ENCODE results near the gene HCRT.
"Not testable (repeated sequence)": the region's sequence is repeated elsewhere in the genome, so short reads cannot be mapped to it uniquely, and the experiment has no call there.

Gene HCRT

GRCh38 chr17:42146911-42147607 lies 38.2 kb downstream of the HCRT start:
- no peaks in the 10 kb centered on the region for H3K9me3 ChIP-seq (ENCODE audit: control insufficient read depth in 5 of 5, low read length in 5 of 5)
- peaks cover 0 to 32% (median 25%) of the 10 kb centered on the region in 5 donors for H3K36me3 ChIP-seq (ENCODE audit: control insufficient read depth in 5 of 5, insufficient read depth in 5 of 5, low read length in 5 of 5)
- no peak overlapping the region for H3K4me3 ChIP-seq (ENCODE audit: low read depth in 1 of 5, low read length in 5 of 5)
- H3K27ac ChIP-seq (ENCODE audit: low read depth, low read length), result no peak overlapping the region
- peaks cover 0 to 30% (median 23%) of the 10 kb centered on the region in 5 donors for H3K4me1 ChIP-seq (ENCODE audit: control insufficient read depth in 5 of 5, insufficient read depth in 5 of 5, low read length in 5 of 5)
- no peaks in the 10 kb centered on the region for H3K27me3 ChIP-seq (ENCODE audit: control insufficient read depth in 5 of 5, insufficient read depth in 4 of 5, low read length in 5 of 5)
- H3K9ac ChIP-seq (ENCODE audit: low read length in 5 of 5), result peak overlapping the region in 1 of 5 donors; percentile 49

GRCh38 chr17:42143138-42143537 lies 42.1 kb downstream of the HCRT start:
- Histone ChIP-seq H3K36me3 (ENCODE audit: control insufficient read depth in 5 of 5, insufficient read depth in 5 of 5, low read length in 5 of 5) (peaks cover 0 to 33% (median 21%) of the 10 kb centered on the region in 5 donors), H3K9ac (ENCODE audit: low read length in 5 of 5) (peak overlapping the region in 1 of 5 donors; percentile 11), H3K4me1 (ENCODE audit: control insufficient read depth in 5 of 5, insufficient read depth in 5 of 5, low read length in 5 of 5) (peaks cover 10 to 50% (median 42%) of the 10 kb centered on the region in 5 donors)
- not testable (repeated sequence) for H3K9me3 ChIP-seq (ENCODE audit: control insufficient read depth in 5 of 5, low read length in 5 of 5); H3K27ac ChIP-seq (ENCODE audit: low read depth, low read length); H3K4me3 ChIP-seq (ENCODE audit: low read depth in 1 of 5, low read length in 5 of 5); H3K27me3 ChIP-seq (ENCODE audit: control insufficient read depth in 5 of 5, insufficient read depth in 4 of 5, low read length in 5 of 5)

GRCh38 chr17:42142371-42142896 lies 42.8 kb downstream of the HCRT start:
- Histone ChIP-seq H3K9ac (ENCODE audit: low read length in 5 of 5) (peak overlapping the region in 2 of 5 donors; percentile 11 to 52), H3K4me1 (ENCODE audit: control insufficient read depth in 5 of 5, insufficient read depth in 5 of 5, low read length in 5 of 5) (peaks cover 11 to 53% (median 47%) of the 10 kb centered on the region in 5 donors), H3K27me3 (ENCODE audit: control insufficient read depth in 5 of 5, insufficient read depth in 4 of 5, low read length in 5 of 5) (no peaks in the 10 kb centered on the region), H3K36me3 (ENCODE audit: control insufficient read depth in 5 of 5, insufficient read depth in 5 of 5, low read length in 5 of 5) (peaks cover 0 to 28% (median 20%) of the 10 kb centered on the region in 5 donors), H3K9me3 (ENCODE audit: control insufficient read depth in 5 of 5, low read length in 5 of 5) (no peaks in the 10 kb centered on the region), H3K27ac (ENCODE audit: low read depth, low read length) (no peak overlapping the region), H3K4me3 (ENCODE audit: low read depth in 1 of 5, low read length in 5 of 5) (peak overlapping the region in 1 of 5 donors; percentile 22)

GRCh38 chr17:42141382-42141781 lies 43.9 kb downstream of the HCRT start:
- Histone ChIP-seq H3K4me1 (ENCODE audit: control insufficient read depth in 5 of 5, insufficient read depth in 5 of 5, low read length in 5 of 5) (peaks cover 13 to 61% (median 52%) of the 10 kb centered on the region in 5 donors), H3K36me3 (ENCODE audit: control insufficient read depth in 5 of 5, insufficient read depth in 5 of 5, low read length in 5 of 5) (peaks cover 0 to 22% (median 15%) of the 10 kb centered on the region in 5 donors), H3K27me3 (ENCODE audit: control insufficient read depth in 5 of 5, insufficient read depth in 4 of 5, low read length in 5 of 5) (no peaks in the 10 kb centered on the region), H3K4me3 (ENCODE audit: low read depth in 1 of 5, low read length in 5 of 5) (no peak overlapping the region), H3K27ac (ENCODE audit: low read depth, low read length) (no peak overlapping the region), H3K9me3 (ENCODE audit: control insufficient read depth in 5 of 5, low read length in 5 of 5) (no peaks in the 10 kb centered on the region), H3K9ac (ENCODE audit: low read length in 5 of 5) (no peak overlapping the region)

GRCh38 chr17:42140690-42141089 lies 44.6 kb downstream of the HCRT start:
- not testable (repeated sequence) for H3K9ac ChIP-seq (ENCODE audit: low read length in 5 of 5); H3K4me3 ChIP-seq (ENCODE audit: low read depth in 1 of 5, low read length in 5 of 5); H3K27ac ChIP-seq (ENCODE audit: low read depth, low read length); H3K9me3 ChIP-seq (ENCODE audit: control insufficient read depth in 5 of 5, low read length in 5 of 5); H3K27me3 ChIP-seq (ENCODE audit: control insufficient read depth in 5 of 5, insufficient read depth in 4 of 5, low read length in 5 of 5)
- H3K4me1 ChIP-seq (ENCODE audit: control insufficient read depth in 5 of 5, insufficient read depth in 5 of 5, low read length in 5 of 5), result peaks cover 18 to 68% (median 59%) of the 10 kb centered on the region in 5 donors
- peaks cover 0 to 22% (median 15%) of the 10 kb centered on the region in 5 donors for H3K36me3 ChIP-seq (ENCODE audit: control insufficient read depth in 5 of 5, insufficient read depth in 5 of 5, low read length in 5 of 5)

GRCh38 chr17:42138749-42139492 lies 46.3 kb downstream of the HCRT start:
- Histone ChIP-seq H3K36me3 (ENCODE audit: control insufficient read depth in 5 of 5, insufficient read depth in 5 of 5, low read length in 5 of 5) (peaks cover 0 to 17% (median 9%) of the 10 kb centered on the region in 5 donors), H3K27ac (ENCODE audit: low read depth, low read length) (peak overlapping the region; percentile 46), H3K4me1 (ENCODE audit: control insufficient read depth in 5 of 5, insufficient read depth in 5 of 5, low read length in 5 of 5) (peaks cover 23 to 86% (median 77%) of the 10 kb centered on the region in 5 donors), H3K9ac (ENCODE audit: low read length in 5 of 5) (peak overlapping the region in 3 of 5 donors; percentile 19 to 22 (median 21)), H3K4me3 (ENCODE audit: low read depth in 1 of 5, low read length in 5 of 5) (peak overlapping the region in 1 of 5 donors; percentile 8), H3K9me3 (ENCODE audit: control insufficient read depth in 5 of 5, low read length in 5 of 5) (no peaks in the 10 kb centered on the region), H3K27me3 (ENCODE audit: control insufficient read depth in 5 of 5, insufficient read depth in 4 of 5, low read length in 5 of 5) (no peaks in the 10 kb centered on the region)

- no peaks in the 10 kb centered on the region for H3K9me3 ChIP-seq (ENCODE audit: control insufficient read depth in 5 of 5, low read length in 5 of 5)
- H3K36me3 ChIP-seq (ENCODE audit: control insufficient read depth in 5 of 5, insufficient read depth in 5 of 5, low read length in 5 of 5), result peaks cover 0 to 17% (median 7%) of the 10 kb centered on the region in 5 donors
- no peaks in the 10 kb centered on the region for H3K27me3 ChIP-seq (ENCODE audit: control insufficient read depth in 5 of 5, insufficient read depth in 4 of 5, low read length in 5 of 5)
- peaks cover 38 to 88% (median 72%) of the 10 kb centered on the region in 5 donors for H3K4me1 ChIP-seq (ENCODE audit: control insufficient read depth in 5 of 5, insufficient read depth in 5 of 5, low read length in 5 of 5)
- peak overlapping the region; percentile 92 for H3K27ac ChIP-seq (ENCODE audit: low read depth, low read length)
- H3K4me3 ChIP-seq (ENCODE audit: low read depth in 1 of 5, low read length in 5 of 5), result peak overlapping the region in 4 of 5 donors; percentile 58 to 63 (median 60)
- peak overlapping the region; percentile 34 to 68 (median 63) for H3K9ac ChIP-seq (ENCODE audit: low read length in 5 of 5)
Measured at GRCh38 chr17:42136654-42137051, 48.6 kb downstream of the HCRT start.

- peak overlapping the region; percentile 34 to 68 (median 63) for H3K9ac ChIP-seq (ENCODE audit: low read length in 5 of 5)
- H3K4me3 ChIP-seq (ENCODE audit: low read depth in 1 of 5, low read length in 5 of 5), result peak overlapping the region; percentile 28 to 63 (median 59)
- no peaks in the 10 kb centered on the region for H3K27me3 ChIP-seq (ENCODE audit: control insufficient read depth in 5 of 5, insufficient read depth in 4 of 5, low read length in 5 of 5)
- peaks cover 0 to 12% (median under 1%) of the 10 kb centered on the region in 5 donors for H3K36me3 ChIP-seq (ENCODE audit: control insufficient read depth in 5 of 5, insufficient read depth in 5 of 5, low read length in 5 of 5)
- H3K9me3 ChIP-seq (ENCODE audit: control insufficient read depth in 5 of 5, low read length in 5 of 5), result no peaks in the 10 kb centered on the region
- peaks cover 41 to 88% (median 71%) of the 10 kb centered on the region in 5 donors for H3K4me1 ChIP-seq (ENCODE audit: control insufficient read depth in 5 of 5, insufficient read depth in 5 of 5, low read length in 5 of 5)
- H3K27ac ChIP-seq (ENCODE audit: low read depth, low read length), result peak overlapping the region; percentile 92
Measured at GRCh38 chr17:42135664-42136653, 49.3 kb downstream of the HCRT start.

GRCh38 chr17:42135151-42135550 lies 50.1 kb downstream of the HCRT start:
- H3K9me3 ChIP-seq (ENCODE audit: control insufficient read depth in 5 of 5, low read length in 5 of 5), result no peaks in the 10 kb centered on the region
- H3K27me3 ChIP-seq (ENCODE audit: control insufficient read depth in 5 of 5, insufficient read depth in 4 of 5, low read length in 5 of 5), result no peaks in the 10 kb centered on the region
- H3K4me3 ChIP-seq (ENCODE audit: low read depth in 1 of 5, low read length in 5 of 5), result peak overlapping the region in 3 of 5 donors; percentile 33 to 60 (median 58)
- peak overlapping the region in 2 of 5 donors; percentile 9 to 32 for H3K9ac ChIP-seq (ENCODE audit: low read length in 5 of 5)
- peak overlapping the region; percentile 92 for H3K27ac ChIP-seq (ENCODE audit: low read depth, low read length)
- peaks cover 0 to 18% (median 4%) of the 10 kb centered on the region in 5 donors for H3K36me3 ChIP-seq (ENCODE audit: control insufficient read depth in 5 of 5, insufficient read depth in 5 of 5, low read length in 5 of 5)
- H3K4me1 ChIP-seq (ENCODE audit: control insufficient read depth in 5 of 5, insufficient read depth in 5 of 5, low read length in 5 of 5), result peaks cover 41 to 93% (median 78%) of the 10 kb centered on the region in 5 donors

Data from subcutaneous abdominal adipose tissue (tissue), 5 donors.